ENCODE results near the gene AGBL4.

Gene AGBL4

GRCh38 chr1:48686159-48686558 is 1337.6 kb downstream of the AGBL4 start:
- DNase-seq (ENCODE audit: low read depth, low spot score): no peak

GRCh38 chr1:48684381-48684780 is 1339.4 kb downstream of the AGBL4 start:
- DNase-seq (ENCODE audit: low read depth, low spot score): no peak

- DNase-seq (ENCODE audit: low read depth, low spot score): no peak
Observed at GRCh38 chr1:48683839-48684238, 1339.9 kb downstream of the AGBL4 start.

DNA sequence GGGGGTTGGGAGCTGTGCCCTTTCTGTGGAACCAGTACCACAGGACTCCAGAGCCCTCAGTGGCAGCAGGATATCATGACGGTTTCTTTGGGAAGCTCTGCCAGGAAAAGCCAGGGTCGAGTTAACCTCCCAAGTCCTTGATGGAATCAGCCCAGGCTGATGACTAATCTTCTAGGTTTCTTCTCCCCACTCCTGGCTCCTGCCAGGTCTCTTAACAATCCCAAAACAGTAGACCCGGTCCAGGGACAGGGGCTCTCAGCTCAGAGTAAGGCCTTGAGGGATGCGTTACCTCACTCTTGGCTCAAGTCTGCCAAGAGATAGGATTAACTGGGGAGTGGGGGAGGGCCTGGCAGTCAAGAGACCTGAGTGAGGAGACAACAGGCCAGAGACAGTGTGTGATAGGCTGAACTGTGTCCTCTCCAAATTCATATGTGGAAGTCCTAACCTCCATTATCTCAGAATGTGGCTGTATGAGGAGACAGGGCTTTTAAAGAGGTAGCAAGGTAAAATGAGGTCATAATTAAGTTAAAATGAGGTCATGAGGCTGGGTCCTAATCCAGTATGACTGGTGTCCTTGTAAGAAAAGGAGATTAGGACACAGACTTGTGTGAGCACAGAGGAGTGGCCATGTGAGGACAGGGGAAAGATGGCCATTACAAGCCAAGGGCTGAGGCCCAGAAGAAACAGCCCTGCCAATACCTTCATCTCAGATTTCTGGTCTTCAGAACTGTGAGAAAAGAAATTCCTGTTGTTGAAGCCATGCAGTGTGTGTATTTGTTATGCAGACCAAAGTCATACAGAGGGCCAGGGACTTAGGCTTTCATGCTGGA is 1342.1 kb downstream of the AGBL4 start:
- DNase-seq (ENCODE audit: low read depth, low spot score): no peak

DNA sequence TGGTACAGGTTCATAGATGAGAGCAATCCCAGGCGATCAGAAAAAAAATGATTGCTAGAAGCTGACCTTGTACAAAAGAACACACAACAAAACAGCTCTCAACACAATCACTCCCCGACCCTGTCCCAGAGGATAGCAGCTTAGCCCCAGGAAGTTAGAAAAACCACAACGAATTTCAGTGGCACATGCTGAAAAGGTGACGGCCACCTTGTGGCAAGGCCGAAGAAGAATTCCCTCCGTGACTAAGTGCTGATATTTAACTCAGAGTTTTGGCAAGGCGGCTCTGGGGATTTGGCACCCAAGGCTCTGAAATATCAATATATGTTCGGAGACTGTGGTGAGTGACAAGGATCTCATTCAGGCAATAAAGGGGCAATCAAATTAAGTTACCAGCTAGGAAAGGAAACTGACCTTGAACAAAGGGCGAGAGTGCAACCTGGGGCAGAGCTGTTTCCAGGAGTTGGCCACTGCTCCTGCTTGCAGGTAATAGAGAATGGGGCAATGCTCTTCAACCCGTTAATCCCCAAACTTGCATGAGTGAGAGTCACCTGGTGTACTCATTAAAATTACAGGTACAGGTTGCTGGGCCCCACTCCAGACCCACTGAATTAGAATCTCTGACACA is 1343.2 kb downstream of the AGBL4 start:
- DNase-seq (ENCODE audit: low read depth, low spot score): no peak

DNA sequence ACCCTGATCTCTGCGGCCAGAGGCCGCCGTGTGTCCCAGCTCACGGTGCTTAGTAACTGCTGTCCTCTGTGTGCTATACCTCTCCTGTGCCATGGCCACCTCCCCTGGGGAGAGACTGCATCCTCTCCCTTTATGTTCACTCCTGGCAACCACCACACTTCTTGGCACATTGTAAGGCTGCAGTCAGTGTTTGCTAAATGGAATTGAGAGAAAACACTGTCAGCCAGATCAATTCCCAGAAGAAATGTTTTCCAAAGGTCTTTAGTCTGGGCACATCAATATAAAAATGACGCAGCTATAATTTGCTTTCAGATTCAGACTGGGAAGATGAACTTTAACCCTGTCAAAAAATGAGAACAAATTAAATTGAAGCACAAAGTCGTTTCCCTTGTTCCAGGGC is 1343.9 kb downstream of the AGBL4 start:
- DNase-seq (ENCODE audit: low read depth, low spot score): no peak

DNA sequence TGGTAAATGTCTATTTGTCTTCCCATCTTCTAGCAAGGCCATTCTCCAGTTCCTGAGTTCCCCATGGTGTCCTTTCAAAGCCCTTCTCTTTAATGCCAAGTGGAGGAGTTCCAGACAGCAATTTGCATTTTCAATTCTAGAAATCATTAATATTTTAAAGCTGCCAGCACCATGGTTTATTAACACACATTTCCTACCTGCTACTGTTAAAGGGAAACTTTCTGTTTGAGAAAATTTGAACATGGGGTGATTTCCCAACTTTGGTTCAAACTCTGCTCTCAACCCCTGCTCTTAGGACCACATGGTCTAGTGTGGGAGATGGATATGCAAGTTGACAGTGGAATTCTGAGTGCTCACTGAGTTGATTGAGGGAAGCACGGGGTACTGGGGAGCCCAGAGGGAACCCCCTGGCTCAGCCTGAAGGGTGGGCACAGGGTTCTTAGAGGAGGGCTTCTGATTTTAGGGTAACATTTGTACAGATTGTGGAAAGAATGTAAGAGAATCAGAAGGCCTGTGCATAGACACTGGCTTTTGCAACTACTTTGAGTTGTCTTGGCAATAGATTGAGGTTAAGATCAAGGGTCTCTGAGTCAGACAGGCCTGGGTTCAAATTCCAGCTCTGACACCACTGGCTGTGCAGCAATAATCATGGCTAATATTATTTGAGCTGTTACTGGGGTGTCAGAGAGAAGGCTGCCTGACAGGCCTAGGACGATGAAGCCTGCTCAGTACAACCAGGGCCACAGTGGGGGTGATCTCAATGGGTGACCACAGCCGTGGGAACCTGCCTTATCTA is 1344.8 kb downstream of the AGBL4 start:
- DNase-seq (ENCODE audit: low read depth, low spot score): no peak

- DNase-seq (ENCODE audit: low read depth, low spot score): no peak
Observed at GRCh38 chr1:48677306-48678287, 1346.2 kb downstream of the AGBL4 start.

DNA sequence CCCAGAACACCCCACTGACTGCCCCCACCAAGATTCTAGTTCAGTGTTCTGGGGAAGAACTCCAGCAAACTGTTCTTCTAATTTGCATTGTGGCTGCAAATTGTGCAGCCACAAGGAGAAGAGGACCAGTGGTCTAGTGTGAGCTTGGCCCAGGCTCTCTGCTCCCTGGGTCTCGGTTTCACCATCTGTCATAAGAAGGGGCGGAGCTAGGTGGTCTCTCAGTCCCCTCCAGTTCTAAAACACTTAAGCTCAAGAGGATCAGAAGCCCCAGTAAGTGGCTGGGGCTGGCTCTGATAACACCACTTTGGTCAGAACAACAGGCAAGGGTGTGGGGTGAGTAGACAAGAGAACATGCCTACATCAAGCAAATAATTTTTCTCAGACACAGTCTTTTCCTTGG is 1346.9 kb downstream of the AGBL4 start:
- DNase-seq (ENCODE audit: low read depth, low spot score): no peak

DNA sequence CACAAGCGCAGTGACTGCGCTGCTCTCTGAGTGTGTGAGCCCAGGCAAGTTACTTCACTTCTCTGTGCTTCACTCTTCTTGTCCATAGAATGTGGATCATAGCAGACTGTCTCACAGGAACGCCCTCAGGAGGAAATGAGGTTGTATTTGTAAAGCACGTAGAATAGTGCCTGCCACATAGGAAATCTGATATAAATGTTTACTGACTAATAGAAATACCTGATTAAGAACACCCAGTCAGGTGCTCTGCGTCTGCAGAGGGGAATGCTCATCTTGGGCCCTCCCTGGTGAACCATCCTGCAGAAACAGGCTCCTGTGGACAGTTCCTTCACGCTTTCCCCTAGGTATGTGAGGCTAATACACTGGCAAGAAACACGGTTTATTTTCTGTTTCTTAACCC is 1347.4 kb downstream of the AGBL4 start:
- DNase-seq (ENCODE audit: low read depth, low spot score): no peak

DNA sequence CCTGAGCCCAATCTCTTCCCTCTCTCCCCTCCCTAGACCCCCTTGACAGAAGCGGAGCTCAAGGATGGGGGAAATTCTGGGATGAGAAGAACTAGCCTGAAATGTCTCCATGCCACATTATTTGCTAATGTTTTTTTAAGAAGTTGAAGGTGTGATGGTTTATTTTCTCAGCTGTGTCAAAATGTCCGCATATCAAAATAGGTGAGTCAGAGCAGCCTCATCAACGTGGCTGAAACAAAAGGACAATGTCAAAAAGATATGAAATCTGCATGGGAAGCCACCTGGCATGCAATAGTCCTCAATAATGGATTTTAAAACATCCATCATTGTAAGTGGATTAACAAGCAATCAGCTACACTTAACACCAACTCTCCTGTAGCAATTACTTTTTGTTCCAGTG is 1348.5 kb downstream of the AGBL4 start:
- no peak for DNase-seq (ENCODE audit: low read depth, low spot score)

- DNase-seq (ENCODE audit: low read depth, low spot score): no peak
Observed at GRCh38 chr1:48674641-48675040, 1349.1 kb downstream of the AGBL4 start.

- no peak for DNase-seq (ENCODE audit: low read depth, low spot score)
Observed at GRCh38 chr1:48673332-48674105, 1350.2 kb downstream of the AGBL4 start.

DNA sequence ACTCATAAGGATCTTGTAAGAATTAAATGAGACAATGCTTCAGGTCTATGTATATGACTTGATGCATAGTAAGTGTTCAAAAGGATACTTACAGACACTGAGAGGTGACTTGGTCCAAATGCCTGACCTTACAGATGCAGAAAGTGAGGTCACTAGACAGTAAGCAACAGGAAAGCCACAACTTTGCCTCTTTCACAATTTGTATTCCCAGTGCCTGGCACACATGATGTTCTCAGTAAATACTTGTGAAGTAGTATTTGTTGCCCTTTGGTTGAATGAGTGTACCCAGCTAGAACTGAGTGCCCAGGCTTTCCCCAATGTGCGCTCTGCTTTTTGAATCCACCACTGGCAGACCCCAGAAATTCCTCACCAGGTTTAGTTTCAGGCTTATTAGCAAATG is 1352.2 kb downstream of the AGBL4 start:
- no peak for DNase-seq (ENCODE audit: low read depth, low spot score)

DNA sequence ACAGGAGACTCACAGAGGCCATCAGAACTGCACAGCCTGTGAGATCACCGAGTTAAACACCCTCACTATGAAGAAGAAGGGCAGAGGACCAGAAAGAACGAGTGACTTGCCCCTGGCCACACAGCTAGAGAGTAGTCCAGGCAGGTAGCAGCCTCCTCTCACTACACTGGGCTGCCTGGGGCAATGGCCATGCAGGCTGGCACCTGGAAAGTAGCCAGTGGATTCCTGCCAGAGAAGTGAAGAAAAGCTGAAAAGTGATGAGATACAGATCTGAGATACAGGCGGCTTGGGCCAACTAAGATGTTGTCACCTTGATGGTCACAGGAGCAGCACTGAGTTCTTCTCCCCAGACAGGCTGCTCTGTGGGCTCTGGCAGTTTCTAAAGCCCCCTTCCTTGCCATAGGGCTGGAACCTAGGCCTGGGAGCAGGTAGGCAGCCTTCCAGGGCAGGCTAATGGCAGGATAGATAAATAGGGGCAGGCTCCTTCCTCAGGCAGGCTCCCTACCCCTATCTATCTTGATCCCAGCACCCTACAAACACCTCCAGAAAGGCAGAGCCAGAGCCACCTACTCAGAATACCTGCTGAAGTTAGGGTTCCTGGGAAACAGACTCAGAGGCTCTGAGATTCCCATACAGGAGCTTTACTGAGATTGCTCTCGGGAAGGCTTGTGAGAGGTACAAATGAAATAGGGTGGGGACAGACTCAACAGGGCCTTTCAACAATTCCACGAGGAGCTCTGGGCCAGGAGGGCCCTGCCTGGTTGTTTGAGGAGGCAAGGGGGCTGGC is 1353.3 kb downstream of the AGBL4 start:
- no peak for DNase-seq (ENCODE audit: low read depth, low spot score)

GRCh38 chr1:48668339-48668738 is 1355.4 kb downstream of the AGBL4 start:
- no peak for DNase-seq (ENCODE audit: low read depth, low spot score)

DNA sequence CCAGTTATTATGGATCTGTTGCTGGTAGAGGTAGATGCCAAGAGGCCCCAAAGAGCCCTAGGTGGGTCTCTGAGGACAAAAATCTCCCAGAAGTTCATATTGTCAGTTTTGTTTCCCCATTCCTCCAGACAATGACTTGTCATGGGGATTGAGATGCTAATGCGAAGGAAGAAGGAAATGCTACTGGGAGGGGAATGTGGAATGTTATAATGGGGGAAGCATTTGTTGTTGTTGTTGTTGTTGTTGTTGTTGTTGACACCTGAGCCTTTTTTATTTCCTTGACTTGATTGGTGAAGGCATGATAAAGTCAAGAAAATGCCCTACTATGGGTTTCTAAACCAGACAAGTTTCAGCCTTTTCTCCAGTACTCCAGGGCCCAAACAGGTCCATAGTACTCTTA is 1356.0 kb downstream of the AGBL4 start:
- DNase-seq (ENCODE audit: low read depth, low spot score): no peak

GRCh38 chr1:48665708-48666407 is 1357.9 kb downstream of the AGBL4 start:
- DNase-seq (ENCODE audit: low read depth, low spot score): no peak

Data from activated CD4-positive, CD25-positive, alpha-beta regulatory T cell treated with anti-CD3 and anti-CD28 coated beads, Interleukin-2, amount 50 U/mL, for 16 hours (primary cell).